Measurements from ENCODE around the gene TSPAN3.

GRCh38 chr15:77020348-77021087, 50.4 kb downstream of the TSPAN3 start:
- no peak for TF ChIP-seq CTCF (IDR thresholded peaks at IDR 0.05)
- TF ChIP-seq POLR2A (IDR thresholded peaks at IDR 0.05), result no peak
- TF ChIP-seq EP300 (IDR thresholded peaks at IDR 0.05), result no peak
- no peak for TF ChIP-seq POLR2AphosphoS5 (IDR thresholded peaks at IDR 0.05)
